HuH-7.5 (cell line): ENCODE results near the gene ZSWIM2.
"Not testable (repeated sequence)": the region's sequence is repeated elsewhere in the genome, so short reads cannot be mapped to it uniquely, and the experiment has no call there.

Source experiments
- DNase-seq: peaks from one replicate; pipeline ENCODE4 v3.0.0; 2011; ENCODE audit warnings: low spot score

ZSWIM2 gene

GRCh38 chr2:186841940-186842339 lies 7.0 kb downstream of the ZSWIM2 start:
- no peak for DNase-seq

DNA sequence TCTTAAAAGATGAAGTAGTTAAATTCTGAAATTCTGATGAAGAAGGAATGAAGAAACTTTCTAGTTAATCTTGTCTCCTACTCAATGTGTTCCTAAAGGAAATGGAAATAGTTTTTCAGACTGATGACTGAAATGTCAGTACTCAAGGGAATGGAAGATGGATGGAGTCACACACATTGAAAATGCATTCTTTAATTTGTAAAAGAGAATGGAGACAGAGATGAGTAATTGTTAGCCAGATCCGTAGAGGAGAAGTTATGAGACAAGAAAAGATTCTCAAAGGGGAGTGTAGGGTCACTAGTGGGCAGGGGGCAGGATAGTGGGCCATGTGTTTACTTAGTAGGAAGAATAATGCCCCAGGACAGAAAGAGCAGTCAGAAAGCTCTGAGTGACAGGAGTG lies 13.3 kb downstream of the ZSWIM2 start:
- DNase-seq: no peak

- no peak for DNase-seq
These were observed 21.0 kb downstream of the ZSWIM2 start for GRCh38 chr2:186827862-186828492.

DNA sequence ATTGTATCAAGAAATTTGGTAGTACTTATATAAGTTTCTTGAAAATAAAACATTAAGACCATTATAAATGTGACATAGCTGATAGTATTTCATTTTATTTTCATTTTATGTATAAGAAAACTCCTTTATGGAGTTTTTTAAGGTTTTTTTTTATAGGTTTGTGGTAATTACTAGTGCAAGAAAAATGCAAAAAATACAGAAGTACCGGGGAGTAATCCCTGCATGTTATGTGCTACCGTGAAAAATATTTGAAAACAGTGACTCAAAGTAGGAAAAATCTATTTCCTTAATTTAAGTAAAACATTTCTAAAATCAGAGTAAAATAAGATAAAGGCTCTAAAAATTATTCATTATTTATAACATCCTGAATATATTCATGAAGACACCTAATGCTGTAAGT lies 21.6 kb downstream of the ZSWIM2 start:
- DNase-seq: no peak

GRCh38 chr2:186822323-186822722 lies 26.6 kb downstream of the ZSWIM2 start:
- no peak for DNase-seq

- no peak for DNase-seq
These were observed 28.7 kb downstream of the ZSWIM2 start for GRCh38 chr2:186820303-186820702.

DNA sequence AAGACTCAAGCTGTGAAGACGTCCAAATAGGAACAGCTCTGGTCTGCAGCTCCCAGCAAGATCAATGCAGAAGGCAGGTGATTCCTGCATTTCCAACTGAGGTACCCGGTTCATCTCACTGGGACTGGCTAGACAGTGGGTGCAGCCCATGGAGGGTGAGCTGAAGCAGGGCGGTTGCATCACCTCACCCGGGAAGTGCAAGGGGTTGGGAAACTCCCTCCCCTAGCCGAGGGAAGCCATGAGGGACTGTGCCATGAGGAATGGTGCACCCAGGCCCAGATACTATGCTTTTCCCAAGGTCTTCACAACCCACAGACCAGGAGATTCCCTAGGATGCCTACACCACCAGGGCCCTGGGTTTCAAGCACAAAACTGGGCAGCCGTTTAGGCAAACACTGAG lies 37.2 kb downstream of the ZSWIM2 start:
- DNase-seq: not testable (repeated sequence)

- no peak for DNase-seq
These were observed 42.4 kb downstream of the ZSWIM2 start for GRCh38 chr2:186806591-186806990.

GRCh38 chr2:186798604-186799003 lies 50.4 kb downstream of the ZSWIM2 start:
- not testable (repeated sequence) for DNase-seq

DNA sequence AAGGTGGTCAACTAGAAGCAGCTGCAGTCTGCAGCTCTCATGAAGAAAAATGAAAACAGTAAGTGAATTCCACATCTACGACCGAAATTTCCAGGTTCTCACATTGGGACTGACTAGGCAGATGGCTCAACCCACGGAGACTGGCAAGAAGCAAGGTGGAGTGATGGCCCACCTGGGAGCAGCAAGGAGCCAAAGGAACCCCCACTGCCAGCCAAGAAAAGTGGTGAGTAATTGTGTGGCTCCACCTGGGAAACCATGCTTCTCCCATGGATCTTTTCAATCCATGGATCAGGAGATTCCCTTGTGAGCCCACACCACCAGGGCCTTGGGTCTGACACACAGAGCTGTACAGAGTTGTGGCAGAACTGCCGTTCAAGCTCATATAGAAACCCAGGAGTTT lies 64.0 kb downstream of the ZSWIM2 start:
- DNase-seq: no peak

- DNase-seq: no peak
These were observed 65.7 kb downstream of the ZSWIM2 start for GRCh38 chr2:186783254-186783653.

GRCh38 chr2:186780701-186781316 lies 68.2 kb downstream of the ZSWIM2 start:
- no peak for DNase-seq
